ENCODE results near the gene GGTLC3. TPM values are rescaled to one million over a fixed set of nuclear protein-coding genes. Genes with fewer than 3 reads are reported as not detected.
"Not testable (repeated sequence)": the region's sequence is repeated elsewhere in the genome, so short reads cannot be mapped to it uniquely, and the experiment has no call there.

GGTLC3 gene
- total RNA-seq, 1 experiment from 2014 or later = not detected

- H3K27me3 ChIP-seq (ENCODE audit: insufficient read depth, low read depth); H3K4me3 ChIP-seq; H3K4me1 ChIP-seq (replicated peaks; ENCODE audit: insufficient read depth); BruUV-seq (replicated peaks); H3K4me2 ChIP-seq; H3K79me2 ChIP-seq (ENCODE audit: low read depth); H4K20me1 ChIP-seq (ENCODE audit: insufficient read depth); H3K9me3 ChIP-seq (ENCODE audit: insufficient read depth, low read depth); H3K27ac ChIP-seq; CTCF ChIA-PET; H2AFZ ChIP-seq; POLR2A ChIA-PET (ENCODE audit: unreplicated experiment); H3K36me3 ChIP-seq (ENCODE audit: low read depth); H3F3A ChIP-seq (ENCODE audit: insufficient read depth, low read depth); H3K9me2 ChIP-seq (ENCODE audit: insufficient read depth); DNase-seq; intact Hi-C loops (cut with micrococcal nuclease; ENCODE audit: unreplicated experiment): not testable (repeated sequence)
Observed at GRCh38 chr22:18511327-18511726, 6.6 kb downstream of the GGTLC3 start.

DNA sequence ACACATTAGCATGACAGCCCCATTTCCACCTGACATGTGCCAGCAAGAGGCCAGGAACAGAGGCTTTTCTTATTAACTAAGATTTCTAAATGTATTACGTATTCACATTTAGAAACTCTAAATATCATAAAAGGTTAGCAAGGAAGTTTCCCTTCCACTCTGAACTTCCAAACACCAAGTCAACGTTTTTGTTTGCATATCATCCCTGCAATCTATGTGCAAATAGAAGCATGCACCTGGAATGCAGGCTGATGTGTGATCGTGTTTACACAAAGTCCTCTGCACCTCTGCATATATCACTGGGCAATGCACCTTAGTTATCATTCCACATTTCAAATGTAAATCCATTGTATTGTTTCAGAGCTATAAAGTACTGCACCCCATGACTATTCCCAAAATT, 21.7 kb downstream of the GGTLC3 start:
- H3K4me3 ChIP-seq; H3K9me2 ChIP-seq (ENCODE audit: insufficient read depth); intact Hi-C loops (cut with micrococcal nuclease; ENCODE audit: unreplicated experiment); CTCF ChIA-PET; H3K4me2 ChIP-seq; H3K27me3 ChIP-seq (ENCODE audit: insufficient read depth, low read depth); H4K20me1 ChIP-seq (ENCODE audit: insufficient read depth); H3K4me1 ChIP-seq (replicated peaks; ENCODE audit: insufficient read depth); H3F3A ChIP-seq (ENCODE audit: insufficient read depth, low read depth); H3K79me2 ChIP-seq (ENCODE audit: low read depth); H3K27ac ChIP-seq; H3K36me3 ChIP-seq (ENCODE audit: low read depth); BruUV-seq (replicated peaks); DNase-seq; POLR2A ChIA-PET (ENCODE audit: unreplicated experiment); H3K9me3 ChIP-seq (ENCODE audit: insufficient read depth, low read depth); H2AFZ ChIP-seq: not testable (repeated sequence)

Other genes with a start within 250 kb of the GGTLC3 start
- gene TMEM191B, start 9.6 kb upstream of the GGTLC3 start, total RNA-seq (2021) = 1.4 and 6.4 TPM in 2 replicates
- 0.15 and 0.22 TPM in 2 replicates for gene RIMBP3, start 93.8 kb upstream of the GGTLC3 start, total RNA-seq (2021)

All from PC-9 (cell line).